ENCODE data around the gene HACD1.

HACD1 gene, protein sequence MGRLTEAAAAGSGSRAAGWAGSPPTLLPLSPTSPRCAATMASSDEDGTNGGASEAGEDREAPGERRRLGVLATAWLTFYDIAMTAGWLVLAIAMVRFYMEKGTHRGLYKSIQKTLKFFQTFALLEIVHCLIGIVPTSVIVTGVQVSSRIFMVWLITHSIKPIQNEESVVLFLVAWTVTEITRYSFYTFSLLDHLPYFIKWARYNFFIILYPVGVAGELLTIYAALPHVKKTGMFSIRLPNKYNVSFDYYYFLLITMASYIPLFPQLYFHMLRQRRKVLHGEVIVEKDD

GRCh38 chr10:17617031-17617911, at the start of gene HACD1:
HACD1 (minus strand) TSS chr10:17617374; CDS start chr10:17617339, 35 bp downstream.
- DNase-seq = peak; percentile 52

- no peak for DNase-seq
Measured at GRCh38 chr10:17665747-17666146, 48.6 kb upstream of the HACD1 start.

DNA sequence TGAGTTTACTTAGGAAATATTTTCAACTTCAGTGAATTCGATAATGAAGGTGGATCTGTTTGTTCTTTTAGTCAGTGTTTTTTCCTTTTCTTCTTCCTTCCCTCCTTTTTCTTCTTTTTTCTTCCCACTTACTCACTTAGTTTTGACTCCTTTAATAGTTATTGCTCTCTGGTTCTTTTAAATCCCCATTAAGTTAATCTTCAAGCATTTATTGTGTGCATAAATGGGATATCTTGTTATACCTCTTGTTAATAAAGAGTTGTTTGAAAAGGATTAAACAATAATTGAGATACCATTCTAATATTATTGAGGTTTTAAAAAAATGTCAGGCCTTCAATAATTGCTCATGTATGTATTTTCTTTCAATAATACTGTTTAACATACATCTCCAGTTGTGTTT, 46.3 kb upstream of the HACD1 start:
- no peak for DNase-seq

DNA sequence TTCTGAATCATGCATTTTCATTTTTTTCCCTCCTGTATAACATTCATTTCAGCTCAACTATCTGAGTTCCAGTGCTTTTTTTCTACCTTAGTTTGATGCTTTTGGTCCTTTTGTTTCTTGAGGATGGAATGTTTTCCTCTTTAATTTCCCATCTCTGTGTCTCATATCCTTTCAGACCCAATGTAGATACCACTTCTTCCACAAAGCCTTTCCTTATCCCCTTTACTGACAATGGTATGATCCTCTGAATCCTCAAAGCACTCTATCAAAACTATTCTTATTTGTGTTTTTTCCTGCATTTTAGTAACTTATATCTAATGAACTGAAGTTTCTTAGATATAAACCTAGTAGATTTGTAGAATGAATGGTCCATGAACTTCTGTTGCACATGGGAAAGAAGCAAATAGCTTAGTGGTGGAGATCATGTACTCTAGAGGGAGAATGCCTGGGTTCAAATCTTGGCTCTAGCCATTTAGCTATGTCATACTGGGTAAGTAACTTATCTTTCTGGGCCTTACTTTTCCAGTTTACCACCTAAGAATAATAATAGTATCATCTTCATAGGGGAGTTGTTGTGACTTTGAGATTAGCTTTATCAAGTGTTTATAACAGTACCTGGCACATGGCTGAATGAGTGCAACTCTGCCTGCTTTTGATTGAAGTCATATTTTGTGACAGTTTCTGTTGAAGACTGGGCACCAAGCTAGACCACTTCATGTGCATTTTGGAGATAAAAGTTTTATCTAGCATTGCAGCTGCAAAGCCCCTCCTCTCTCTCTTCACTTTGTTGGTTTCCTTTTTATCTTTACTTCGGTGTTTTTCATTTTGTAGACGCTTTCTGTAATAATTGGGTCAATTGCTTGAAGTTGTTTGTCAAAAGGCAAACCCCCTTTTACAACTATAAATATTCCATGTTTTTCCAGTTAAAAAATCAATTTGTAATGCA, 45.3 kb upstream of the HACD1 start:
- DNase-seq = no peak

DNA sequence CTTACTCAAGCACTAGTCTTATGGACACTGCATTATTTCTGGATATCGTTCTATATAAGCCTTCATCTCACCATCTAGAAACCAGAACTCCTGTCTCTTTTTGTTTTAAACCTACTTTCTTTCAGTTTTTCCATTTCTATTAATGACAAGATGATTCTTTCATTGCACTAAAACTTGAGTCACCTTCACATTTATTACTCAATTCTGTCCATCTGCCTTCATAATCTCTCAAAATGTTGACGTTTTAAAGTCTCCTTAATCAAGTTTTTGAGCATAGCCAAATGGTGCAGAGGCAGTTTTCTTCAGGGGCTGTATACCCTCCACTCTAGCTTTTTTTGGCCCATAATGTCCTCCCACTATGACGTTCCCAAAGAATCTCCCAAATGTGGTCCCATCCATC, 44.3 kb upstream of the HACD1 start:
- no peak for DNase-seq

DNA sequence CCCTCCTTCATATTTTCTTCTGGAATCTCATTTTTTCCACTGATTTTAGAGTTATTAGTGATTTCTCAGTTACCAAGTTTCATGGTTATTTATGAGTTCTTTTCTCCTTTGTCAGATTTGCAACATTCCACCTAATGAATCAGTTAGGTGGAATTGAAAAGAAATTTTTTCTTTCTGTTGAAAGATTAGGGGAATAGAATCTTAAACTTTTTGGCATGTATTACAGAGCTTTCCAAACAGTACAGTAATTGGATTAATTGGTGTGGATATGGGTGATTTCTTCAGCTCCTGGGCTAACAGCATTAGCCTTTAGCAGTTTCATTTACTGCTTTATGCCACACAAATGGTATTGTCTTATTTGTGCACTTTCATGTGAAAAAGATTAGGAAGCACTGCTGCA, 43.7 kb upstream of the HACD1 start:
- no peak for DNase-seq

DNA sequence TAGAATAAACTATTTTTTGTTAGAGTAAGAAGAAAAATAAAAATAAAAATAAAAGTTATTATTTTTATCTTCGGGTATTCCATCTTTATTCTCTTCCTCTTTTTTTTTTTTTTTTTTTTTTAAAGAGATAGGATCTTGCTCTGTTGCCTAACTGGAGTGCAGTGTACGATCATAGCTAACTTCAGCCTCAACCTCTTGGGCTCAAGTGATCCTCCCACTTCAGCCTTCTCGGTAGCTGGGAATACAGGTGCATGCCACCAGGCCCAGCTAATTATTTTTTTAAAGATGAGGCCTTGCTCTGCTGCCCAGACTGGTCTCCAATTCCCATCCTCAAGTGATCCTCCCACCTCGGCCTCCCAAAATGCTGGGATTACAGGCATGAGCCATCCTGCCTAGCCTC, 42.2 kb upstream of the HACD1 start:
- DNase-seq = no peak

- no peak for DNase-seq
Measured at GRCh38 chr10:17657103-17657500, 39.9 kb upstream of the HACD1 start.

DNA sequence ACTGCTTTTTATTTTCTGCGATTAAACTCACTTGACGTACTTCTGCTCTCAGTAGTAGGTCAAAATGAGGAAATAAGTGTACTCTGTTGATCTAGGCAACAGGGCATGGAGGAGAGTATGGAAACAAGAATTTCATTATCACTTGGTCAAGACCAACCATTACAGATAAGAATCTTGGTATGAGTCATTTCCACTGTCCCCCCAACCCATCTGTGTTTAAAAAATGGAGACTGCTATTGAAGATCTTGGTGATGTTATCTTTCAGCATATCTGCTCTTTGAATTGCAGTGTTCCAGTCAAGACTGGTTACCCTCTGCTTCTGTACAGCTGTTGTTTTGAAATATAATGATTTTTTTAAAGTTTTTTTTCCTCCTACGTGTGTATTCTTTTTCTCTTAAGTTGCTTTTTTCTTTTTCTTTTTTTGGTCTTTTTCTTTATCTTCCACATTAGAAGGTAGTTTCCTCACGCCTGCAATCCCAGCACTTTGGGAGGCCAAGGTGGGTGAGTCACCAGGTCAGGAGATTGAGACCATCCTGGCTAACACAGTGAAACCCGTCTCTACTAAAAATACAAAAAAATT, 38.5 kb upstream of the HACD1 start:
- no peak for DNase-seq

GRCh38 chr10:17655009-17655408, 37.8 kb upstream of the HACD1 start:
- no peak for DNase-seq

DNA sequence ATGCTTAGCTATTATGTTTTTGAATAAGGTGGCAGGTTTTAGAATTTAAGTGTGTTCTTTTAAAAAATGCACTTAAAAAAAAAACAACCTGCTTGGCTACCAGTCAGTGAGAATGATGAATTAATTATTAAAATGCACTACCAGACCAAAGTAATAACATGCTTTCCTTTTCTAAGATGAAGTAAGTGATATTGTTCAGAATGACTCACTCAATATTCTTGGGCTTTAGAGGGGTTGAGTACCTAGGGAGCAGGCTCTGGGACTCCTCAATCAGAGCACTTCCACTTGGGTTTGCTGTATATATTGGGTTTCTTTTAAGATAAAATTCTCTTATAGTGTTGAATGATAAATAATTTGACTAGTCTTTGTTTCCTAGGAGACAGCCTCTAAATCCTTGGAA, 35.4 kb upstream of the HACD1 start:
- DNase-seq = no peak

DNA sequence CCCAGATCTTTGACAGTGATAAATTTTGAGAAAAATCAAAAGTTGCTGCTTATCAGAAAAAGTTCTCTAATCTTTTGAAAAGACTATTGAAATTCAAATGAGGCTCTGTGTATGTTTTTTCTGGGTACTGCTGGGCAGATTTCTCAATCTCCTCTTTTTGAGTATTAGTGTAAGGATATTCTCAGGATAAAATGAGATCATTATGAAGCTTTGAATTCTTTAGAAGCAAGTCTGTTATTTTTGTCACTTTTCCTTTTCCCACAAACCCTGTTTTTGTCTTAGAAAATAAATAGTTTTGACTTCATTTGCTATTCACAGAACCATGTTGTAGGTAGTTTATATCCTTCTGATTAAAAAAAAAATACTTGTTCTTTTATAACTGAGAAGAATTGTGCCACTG, 34.7 kb upstream of the HACD1 start:
- DNase-seq = no peak

DNA sequence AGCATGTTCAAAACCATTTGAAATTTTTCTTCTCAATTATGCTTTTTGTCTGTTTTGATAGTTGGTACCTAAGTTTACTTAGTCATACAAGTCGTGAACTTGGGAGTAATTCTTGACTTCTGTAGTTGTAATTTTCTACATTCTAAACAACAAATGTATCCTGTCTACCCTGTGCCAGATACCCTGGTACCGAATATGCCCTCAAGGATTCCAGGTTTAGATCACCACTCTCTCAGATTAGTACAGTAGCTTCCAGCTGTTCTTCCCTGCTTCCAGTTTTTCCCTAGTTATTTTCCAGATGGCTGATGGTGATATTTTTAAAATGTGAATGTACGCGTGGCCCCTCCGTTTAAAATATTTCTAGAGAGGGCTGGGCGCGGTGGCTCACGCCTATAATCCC, 33.2 kb upstream of the HACD1 start:
- DNase-seq = no peak

- no peak for DNase-seq
Measured at GRCh38 chr10:17649836-17650235, 32.7 kb upstream of the HACD1 start.

DNA sequence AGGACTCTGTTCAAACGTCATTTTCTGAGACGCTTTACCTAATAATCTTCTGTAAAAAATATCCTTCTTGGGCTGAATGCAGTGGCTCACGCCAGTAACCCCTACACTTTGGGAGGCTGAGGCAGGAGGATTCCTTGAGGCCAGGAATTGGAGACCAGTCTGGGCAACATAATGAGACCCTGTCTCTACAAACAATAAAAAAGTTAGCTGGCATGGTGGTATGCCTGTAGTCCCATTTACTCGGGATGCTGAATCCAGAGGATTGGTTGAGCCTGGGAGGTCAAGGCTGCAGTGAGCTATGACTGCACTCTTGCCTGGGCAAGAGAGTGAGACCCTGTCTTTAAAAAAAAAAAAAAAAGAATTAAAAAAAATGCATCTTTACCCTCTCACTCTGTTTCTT, 31.9 kb upstream of the HACD1 start:
- DNase-seq = no peak

- DNase-seq = no peak
Measured at GRCh38 chr10:17648243-17649035, 31.3 kb upstream of the HACD1 start.

DNA sequence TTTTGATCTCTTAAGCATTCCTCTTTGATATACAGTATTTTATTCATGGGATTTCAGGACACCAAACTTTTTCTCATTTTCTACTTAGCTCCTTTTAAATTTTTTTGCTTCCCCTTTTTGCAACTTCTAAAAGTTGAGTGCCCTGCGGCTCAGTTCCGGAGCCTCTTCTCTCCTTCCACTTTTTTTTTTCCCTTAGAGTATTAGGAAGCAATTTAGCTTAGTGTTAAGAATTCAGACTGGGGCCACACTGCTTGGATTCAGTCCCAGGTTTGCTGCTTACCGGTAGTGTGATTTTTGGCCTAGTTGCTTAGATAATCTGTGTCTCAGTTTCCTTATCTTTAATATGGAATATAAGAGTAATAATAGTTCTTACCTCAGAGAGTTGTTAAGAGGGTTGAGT, 30.2 kb upstream of the HACD1 start:
- DNase-seq = no peak

DNA sequence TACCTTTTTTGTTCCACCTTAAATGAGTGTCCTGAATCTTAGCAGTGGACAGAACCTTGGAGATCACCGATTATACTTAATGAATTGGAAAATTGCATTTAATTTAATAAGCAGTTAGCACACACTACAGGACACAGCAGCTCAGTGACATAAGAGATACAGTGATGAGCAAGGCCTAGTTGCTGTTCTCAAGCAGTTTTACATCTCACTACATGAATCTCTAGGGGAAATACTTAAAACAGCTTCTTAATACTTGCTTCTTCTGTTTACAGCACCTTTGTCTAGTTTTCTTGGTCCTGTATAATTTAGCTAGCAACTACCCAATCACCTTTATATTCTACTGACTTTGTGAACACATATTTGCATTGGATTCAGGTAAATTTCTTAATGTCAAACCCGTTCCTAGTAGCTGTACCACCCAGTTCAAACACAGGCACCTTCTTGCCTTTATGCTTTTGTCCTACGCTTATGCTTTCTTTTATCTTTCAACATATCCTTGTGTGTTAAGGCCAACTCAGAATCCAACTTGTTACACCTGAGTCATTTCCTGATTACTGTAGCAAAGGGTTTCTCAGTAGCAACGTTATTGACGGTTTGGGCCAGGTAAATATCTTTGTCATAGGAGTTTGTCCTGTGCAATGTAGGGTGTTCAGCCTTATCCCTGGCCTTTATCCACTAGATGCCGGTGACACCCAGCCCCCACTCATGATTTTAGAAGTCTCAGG, 28.6 kb upstream of the HACD1 start:
- DNase-seq = no peak

- no peak for DNase-seq
Measured at GRCh38 chr10:17644485-17644943, 27.3 kb upstream of the HACD1 start.

- peak; percentile 96 for DNase-seq
Measured at GRCh38 chr10:17643755-17644484, 26.7 kb upstream of the HACD1 start, which contains the start of gene STAM. STAM (plus strand) TSS chr10:17644151; CDS start chr10:17644340, 189 bp downstream.
